ENCODE measurements around the gene PALM. TPM values are rescaled to one million over a fixed set of nuclear protein-coding genes. Genes with fewer than 3 reads are reported as not detected.
"Not testable (repeated sequence)": the region's sequence is repeated elsewhere in the genome, so short reads cannot be mapped to it uniquely, and the experiment has no call there.

The PALM gene
- total RNA-seq, 4 donors from 2014 or later = 7.5 to 33.8 (median 21.6) TPM

DNA sequence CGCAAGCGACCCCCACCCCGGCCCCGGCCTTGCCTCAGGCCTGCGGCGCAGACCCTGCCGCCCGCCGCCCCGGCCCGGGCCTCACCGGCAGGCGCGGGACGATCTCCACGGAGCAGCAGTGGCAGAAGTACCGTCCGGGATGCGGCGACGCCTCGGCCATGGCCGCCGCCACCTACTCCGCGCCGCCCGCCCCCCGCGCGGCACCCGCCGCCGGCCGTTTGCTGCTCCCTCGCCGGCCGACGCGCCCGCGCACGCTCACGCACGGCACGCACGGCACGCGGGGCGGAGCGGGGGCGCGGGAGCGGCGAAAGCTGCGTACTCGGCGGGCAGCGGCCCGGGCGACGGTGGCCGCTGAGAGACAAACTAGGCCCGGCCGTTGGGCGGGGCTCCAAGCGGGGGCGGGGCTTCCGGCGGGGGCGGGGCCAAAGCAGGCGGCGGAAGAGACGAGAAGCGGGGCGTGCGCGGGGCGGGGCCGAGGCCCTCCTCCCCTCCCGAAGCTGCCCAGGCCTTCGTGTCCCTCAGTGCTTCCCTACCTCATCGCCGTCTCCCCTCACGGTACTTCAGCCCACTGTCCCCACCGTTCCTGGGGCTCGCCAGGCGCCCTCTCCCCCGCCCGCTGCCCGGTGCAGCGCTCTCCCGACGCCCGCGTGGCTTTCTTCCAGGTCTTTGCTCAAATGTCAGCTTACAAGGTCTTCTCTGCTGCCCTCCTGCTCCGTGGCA lies 45.6 kb upstream of the PALM start, which contains the start of gene RNF126:
Gene RNF126, minus strand, starts transcription at position 253 of the 720 bp plus-strand sequence. Its CDS starts 93 bp downstream, at position 160.
- H3K27me3 ChIP-seq = no peaks in the 10 kb centered on the region
- TF ChIP-seq POLR2A (IDR thresholded peaks at IDR 0.05) = peak; percentile 80 to 85
- TF ChIP-seq, protein P1, sequence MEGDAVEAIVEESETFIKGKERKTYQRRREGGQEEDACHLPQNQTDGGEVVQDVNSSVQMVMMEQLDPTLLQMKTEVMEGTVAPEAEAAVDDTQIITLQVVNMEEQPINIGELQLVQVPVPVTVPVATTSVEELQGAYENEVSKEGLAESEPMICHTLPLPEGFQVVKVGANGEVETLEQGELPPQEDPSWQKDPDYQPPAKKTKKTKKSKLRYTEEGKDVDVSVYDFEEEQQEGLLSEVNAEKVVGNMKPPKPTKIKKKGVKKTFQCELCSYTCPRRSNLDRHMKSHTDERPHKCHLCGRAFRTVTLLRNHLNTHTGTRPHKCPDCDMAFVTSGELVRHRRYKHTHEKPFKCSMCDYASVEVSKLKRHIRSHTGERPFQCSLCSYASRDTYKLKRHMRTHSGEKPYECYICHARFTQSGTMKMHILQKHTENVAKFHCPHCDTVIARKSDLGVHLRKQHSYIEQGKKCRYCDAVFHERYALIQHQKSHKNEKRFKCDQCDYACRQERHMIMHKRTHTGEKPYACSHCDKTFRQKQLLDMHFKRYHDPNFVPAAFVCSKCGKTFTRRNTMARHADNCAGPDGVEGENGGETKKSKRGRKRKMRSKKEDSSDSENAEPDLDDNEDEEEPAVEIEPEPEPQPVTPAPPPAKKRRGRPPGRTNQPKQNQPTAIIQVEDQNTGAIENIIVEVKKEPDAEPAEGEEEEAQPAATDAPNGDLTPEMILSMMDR (IDR thresholded peaks at IDR 0.05) = no peak
- peaks cover 4 to 56% (median 34%) of the 10 kb centered on the region in 4 donors for H3K4me1 ChIP-seq
- peak within 1 kb of the TSS; percentile 96 to 100 (median 98) for H3K4me3 ChIP-seq
- H3K27ac ChIP-seq = peak within 1 kb of the TSS; percentile 94 to 99 (median 98)
- H3K9me3 ChIP-seq = no peaks in the 10 kb centered on the region
- DNase-seq = peak; percentile 89 to 98 (median 97)
- H3K36me3 ChIP-seq = peaks cover 0 to 7% (median 0%) of the 10 kb centered on the region in 3 donors

DNA sequence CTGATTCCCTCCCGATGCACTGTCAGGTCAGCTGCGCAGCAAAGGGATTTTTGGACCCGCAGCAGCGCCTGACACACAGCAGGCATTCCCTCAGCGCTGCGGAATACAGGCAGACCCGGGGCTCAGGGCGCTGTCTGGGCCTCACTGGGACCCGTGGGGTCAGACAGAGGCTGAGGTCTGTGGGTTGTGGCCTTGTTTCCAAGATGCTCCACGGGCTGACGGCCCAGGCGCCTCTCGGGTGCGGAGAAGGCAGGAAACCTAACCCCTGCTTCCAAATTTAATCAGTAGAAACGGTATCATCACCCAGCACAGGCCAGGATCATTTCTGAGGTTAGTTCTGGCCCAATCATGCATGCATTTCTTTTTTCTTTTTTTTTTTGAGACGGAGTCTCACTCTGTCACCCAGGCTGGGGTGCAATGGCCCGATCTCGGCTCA lies 45.0 kb upstream of the PALM start:
- H3K4me3 ChIP-seq = peak overlapping the region; percentile 96 to 100 (median 98)
- no peaks in the 10 kb centered on the region for H3K27me3 ChIP-seq
- peaks cover 4 to 50% (median 28%) of the 10 kb centered on the region in 4 donors for H3K4me1 ChIP-seq
- no peaks in the 10 kb centered on the region for H3K9me3 ChIP-seq
- no peak for TF ChIP-seq POLR2A (IDR thresholded peaks at IDR 0.05)
- TF ChIP-seq, protein P1 (IDR thresholded peaks at IDR 0.05) = no peak
- H3K36me3 ChIP-seq = peaks cover 0 to 2% (median 0%) of the 10 kb centered on the region in 3 donors
- DNase-seq = no peak
- H3K27ac ChIP-seq = peak overlapping the region; percentile 87 to 98 (median 96)

DNA sequence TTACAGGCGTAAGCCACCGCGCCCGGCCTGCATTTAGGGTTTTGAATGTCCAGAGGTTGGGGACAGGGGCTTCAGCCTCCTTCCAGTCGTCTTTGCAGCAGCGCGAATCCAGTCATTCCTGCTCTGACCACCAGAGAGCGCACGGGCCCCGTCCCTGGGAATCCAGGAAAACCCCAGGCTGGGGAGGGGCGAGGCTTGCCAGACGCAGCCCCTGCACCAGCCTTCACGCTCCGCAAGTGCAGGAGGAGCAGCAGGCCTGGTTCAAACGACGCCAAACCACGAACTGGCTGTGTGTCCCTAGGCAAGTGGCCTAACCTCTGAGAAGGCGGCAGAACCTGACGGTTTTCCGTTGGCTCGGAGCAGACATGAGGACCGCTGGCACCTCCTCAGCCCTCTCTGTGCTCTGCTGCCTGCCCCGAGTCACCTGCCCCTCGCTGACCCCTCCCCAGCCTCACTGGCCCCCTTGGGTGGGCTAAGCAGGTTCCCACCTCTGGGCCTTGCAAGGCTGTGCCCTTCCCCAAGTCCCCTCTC lies 43.8 kb upstream of the PALM start:
- Histone ChIP-seq H3K4me3 (peak overlapping the region in 2 of 4 donors; percentile 21 to 29), H3K27me3 (no peaks in the 10 kb centered on the region), H3K9me3 (peaks cover 0 to 3% (median 0%) of the 10 kb centered on the region in 4 donors), H3K4me1 (peaks cover 4 to 38% (median 20%) of the 10 kb centered on the region in 4 donors), H3K27ac (peak overlapping the region in 1 of 4 donors; percentile 38), H3K36me3 (no peaks in the 10 kb centered on the region)
- peak; percentile 67 to 89 (median 86) for DNase-seq
- TF ChIP-seq, protein P1 (IDR thresholded peaks at IDR 0.05) = peak; percentile 87 to 96 (median 92)
- no peak for TF ChIP-seq POLR2A (IDR thresholded peaks at IDR 0.05)

DNA sequence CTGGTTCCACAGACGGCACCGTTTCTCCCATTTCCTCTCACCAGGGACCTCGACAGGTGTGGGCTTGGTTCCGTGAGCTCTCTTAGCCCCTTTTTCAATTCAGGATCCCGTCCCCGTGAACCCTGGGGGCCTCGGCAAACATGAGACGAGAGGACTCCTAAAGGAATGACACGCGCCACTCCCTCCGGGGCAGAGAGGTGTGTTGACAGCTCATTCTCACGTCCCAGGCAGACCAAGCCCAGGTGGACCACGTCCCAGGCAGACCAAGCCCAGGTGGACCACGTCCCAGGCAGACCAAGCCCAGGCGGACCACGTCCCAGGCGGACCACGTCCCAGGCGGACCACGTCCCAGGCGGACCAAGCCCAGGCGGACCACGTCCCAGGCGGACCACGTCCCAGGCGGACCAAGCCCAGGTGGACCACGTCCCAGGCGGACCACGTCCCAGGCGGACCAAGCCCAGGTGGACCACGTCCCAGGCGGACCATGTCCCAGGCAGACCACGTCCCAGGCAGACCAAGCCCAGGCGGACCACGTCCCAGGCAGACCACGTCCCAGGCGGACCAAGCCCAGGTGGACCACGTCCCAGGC lies 41.7 kb upstream of the PALM start:
- H3K27ac ChIP-seq, H3K27me3 ChIP-seq, H3K9me3 ChIP-seq, DNase-seq, H3K4me3 ChIP-seq, H3K36me3 ChIP-seq: not testable (repeated sequence)
- peaks cover 4 to 17% (median 9%) of the 10 kb centered on the region in 4 donors for H3K4me1 ChIP-seq

DNA sequence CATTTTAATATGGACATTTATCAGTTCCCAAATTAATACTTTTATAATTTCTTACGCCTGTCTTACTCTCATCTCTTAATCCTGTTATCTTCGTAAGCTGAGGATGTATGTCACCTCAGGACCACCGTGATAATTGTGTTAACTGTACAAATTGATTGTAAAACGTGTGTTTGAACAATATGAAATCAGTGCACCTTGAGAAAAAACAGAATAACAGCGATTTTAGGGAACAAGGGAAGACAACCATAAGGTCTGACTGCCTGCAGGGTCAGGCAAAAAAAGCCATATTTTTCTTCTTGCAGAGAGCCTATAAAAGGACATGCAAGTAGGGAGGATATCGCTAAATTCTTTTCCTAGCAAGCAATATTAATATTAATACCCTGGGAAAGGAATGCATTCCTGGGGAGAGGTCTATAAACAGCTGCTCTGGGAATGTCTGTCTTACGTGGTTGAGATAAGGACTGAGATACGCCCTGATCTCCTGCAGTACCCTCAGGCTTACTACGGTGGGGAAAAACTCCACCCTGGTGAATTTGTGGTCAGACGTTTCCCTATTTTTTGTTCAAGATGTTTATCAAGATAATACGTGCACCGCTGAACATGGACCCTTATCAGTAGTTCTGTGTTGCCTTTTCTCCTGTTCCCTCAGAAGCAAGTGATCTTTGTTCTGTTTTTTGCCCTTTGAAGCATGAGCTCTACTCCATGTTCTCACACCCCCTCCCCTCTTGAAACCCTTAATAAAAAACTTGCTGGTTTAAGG lies 39.9 kb upstream of the PALM start:
- not testable (repeated sequence) for H3K27ac ChIP-seq, H3K9me3 ChIP-seq, H3K4me3 ChIP-seq, H3K36me3 ChIP-seq, DNase-seq, H3K27me3 ChIP-seq
- H3K4me1 ChIP-seq = peaks cover 0 to 11% (median 3%) of the 10 kb centered on the region in 4 donors

DNA sequence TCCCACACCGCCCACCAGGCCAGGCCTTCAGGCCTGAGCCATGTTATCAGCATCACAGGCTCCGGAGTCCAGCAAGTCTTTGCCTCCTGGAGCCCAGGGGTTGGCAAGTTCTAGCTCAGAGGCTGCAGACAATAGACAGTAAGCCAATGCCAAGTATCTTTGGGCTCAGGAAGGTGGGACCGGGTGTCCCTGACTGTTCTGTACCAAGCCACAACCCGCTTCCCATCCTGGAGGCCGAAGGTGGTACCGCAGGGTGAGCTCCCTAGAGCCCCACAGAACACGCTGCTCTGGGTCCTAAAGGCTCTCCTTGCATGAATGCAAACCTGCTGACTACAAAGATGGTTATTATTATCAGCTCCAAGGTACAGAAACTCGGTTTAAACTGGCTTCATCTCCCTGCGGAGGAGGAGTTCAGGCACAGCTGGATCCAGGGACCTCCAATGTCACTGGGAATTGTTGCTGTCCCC lies 38.1 kb upstream of the PALM start:
- Histone ChIP-seq H3K9me3 (peaks cover 0 to 3% (median 0%) of the 10 kb centered on the region in 4 donors), H3K4me3 (no peak overlapping the region), H3K4me1 (peaks cover 0 to 5% (median 1%) of the 10 kb centered on the region in 4 donors), H3K27me3 (no peaks in the 10 kb centered on the region), H3K36me3 (no peaks in the 10 kb centered on the region), H3K27ac (no peak overlapping the region)
- DNase-seq = no peak
- TF ChIP-seq, protein P1 (IDR thresholded peaks at IDR 0.05) = no peak
- TF ChIP-seq POLR2A (IDR thresholded peaks at IDR 0.05) = no peak
